Activated T-cell treated with anti-CD3 and anti-CD28 coated beads, Interleukin-2, amount 50 U/mL, for 4 hours (primary cell): Measurements from ENCODE around the gene RPUSD1. TPM values are rescaled to one million over a fixed set of nuclear protein-coding genes. Genes with fewer than 3 reads are reported as not detected.

Experiments
- ATAC-seq, 2 donors: fragments of 200-7000 bp; cut with Tn5 transposase; one replicate each; pipeline ENCODE4 v1.10.0; 2021
- DNase-seq: peaks from one replicate; pipeline ENCODE4 v3.0.0-alpha.2; 2020
- H3K27me3 Mint-ChIP-seq: one replicate; pipeline ENCODE4 v1.8.0; 2021; ENCODE audit warnings: low read depth, mixed read lengths
- H3K36me3 Mint-ChIP-seq: one replicate; pipeline ENCODE4 v1.8.0; 2022; ENCODE audit warnings: mixed read lengths; ENCODE audit not compliant: insufficient read depth
- H3K4me1 Mint-ChIP-seq: one replicate; pipeline ENCODE4 v1.8.0; 2021; ENCODE audit warnings: low read depth, mixed read lengths
- H3K4me3 Mint-ChIP-seq: one replicate; pipeline ENCODE4 v1.8.0; 2021; ENCODE audit warnings: mild to moderate bottlenecking, moderate library complexity, mixed read lengths
- H3K9me3 Mint-ChIP-seq: one replicate; pipeline ENCODE4 v1.8.0; 2021; ENCODE audit warnings: mixed read lengths
- total RNA-seq, 3 donors: library from RNA; stranded (reverse); gene quantifications; one replicate each; pipeline ENCODE4 v1.2.1, GENCODE V29; 2021

RPUSD1 gene
- total RNA-seq, 3 donors from 2014 or later: 72.3 to 99.0 (median 75.1) TPM

- no peak for ATAC-seq
These were observed 9.5 kb upstream of the RPUSD1 start for GRCh38 chr16:797686-798085.

GRCh38 chr16:797120-797420 lies 8.9 kb upstream of the RPUSD1 start:
- peaks cover 12% of the 10 kb centered on the region for H3K27me3 Mint-ChIP-seq
- DNase-seq (no peak), ATAC-seq (peak; percentile 48 to 67)
- no peaks in the 10 kb centered on the region for H3K9me3 Mint-ChIP-seq
- H3K4me3 Mint-ChIP-seq: no peak overlapping the region
- H3K4me1 Mint-ChIP-seq: no peaks in the 10 kb centered on the region
- no peaks in the 10 kb centered on the region for H3K36me3 Mint-ChIP-seq

More at GRCh38 chr16:797686-798085, 9.5 kb upstream of the RPUSD1 start:
- Mint-ChIP-seq H3K9me3 (no peaks in the 10 kb centered on the region), H3K36me3 (no peaks in the 10 kb centered on the region), H3K27me3 (peaks cover 16% of the 10 kb centered on the region), H3K4me1 (no peaks in the 10 kb centered on the region), H3K4me3 (no peak overlapping the region)
- DNase-seq: no peak

- DNase-seq (no peak), ATAC-seq (no peak)
- Mint-ChIP-seq H3K4me3 (no peak overlapping the region), H3K36me3 (peaks cover 2% of the 10 kb centered on the region), H3K4me1 (no peaks in the 10 kb centered on the region), H3K9me3 (no peaks in the 10 kb centered on the region), H3K27me3 (peaks cover 11% of the 10 kb centered on the region)
These were observed 8.3 kb upstream of the RPUSD1 start for GRCh38 chr16:796296-797119.

DNA sequence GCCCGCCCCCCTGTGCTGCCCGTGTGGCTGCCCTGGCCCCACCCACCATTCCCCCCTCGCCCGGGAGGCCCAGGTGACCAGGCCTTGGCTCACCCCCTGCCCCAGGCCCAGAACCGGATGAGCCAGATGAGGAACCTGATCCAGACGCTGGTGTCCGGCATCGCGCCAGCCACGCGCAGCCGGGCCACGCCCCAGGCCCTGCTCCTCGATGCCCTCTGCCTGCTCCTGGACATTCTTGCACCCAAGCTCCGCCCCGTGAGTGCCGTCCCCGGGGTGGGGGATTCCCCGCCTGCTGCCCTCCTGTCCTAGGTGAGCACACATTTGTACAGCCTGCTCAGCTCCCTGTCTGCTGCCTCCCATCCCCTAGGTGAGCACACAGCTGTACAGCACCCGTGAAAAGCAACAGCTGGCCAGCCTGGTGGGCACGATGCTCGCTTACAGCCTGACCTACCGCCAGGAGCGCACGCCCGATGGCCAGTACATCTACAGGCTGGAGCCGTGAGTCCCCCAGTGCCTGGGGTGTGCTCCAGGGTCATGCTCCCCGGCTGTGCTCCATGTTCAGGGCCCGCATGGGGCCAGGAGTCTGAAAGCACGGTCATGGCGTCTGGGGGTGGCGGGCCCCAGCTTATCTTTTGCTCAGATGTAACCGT lies 7.5 kb upstream of the RPUSD1 start:
- Mint-ChIP-seq H3K36me3 (peaks cover 5% of the 10 kb centered on the region), H3K27me3 (peaks cover 11% of the 10 kb centered on the region), H3K4me3 (no peak overlapping the region), H3K9me3 (no peaks in the 10 kb centered on the region), H3K4me1 (no peaks in the 10 kb centered on the region)
- no peak for DNase-seq
- ATAC-seq: no peak

- no peak overlapping the region for H3K4me3 Mint-ChIP-seq
These were observed 6.8 kb upstream of the RPUSD1 start for GRCh38 chr16:794853-795466.

GRCh38 chr16:794091-794822 lies 6.1 kb upstream of the RPUSD1 start:
- Mint-ChIP-seq H3K9me3 (no peaks in the 10 kb centered on the region), H3K4me3 (no peak overlapping the region), H3K27me3 (peaks cover 11% of the 10 kb centered on the region), H3K4me1 (peaks cover 1% of the 10 kb centered on the region), H3K36me3 (peaks cover 5% of the 10 kb centered on the region)
- ATAC-seq (no peak), DNase-seq (no peak)

More at GRCh38 chr16:794853-795466, 6.8 kb upstream of the RPUSD1 start:
- H3K9me3 Mint-ChIP-seq: no peaks in the 10 kb centered on the region
- no peak for ATAC-seq
- peaks cover 11% of the 10 kb centered on the region for H3K27me3 Mint-ChIP-seq
- H3K36me3 Mint-ChIP-seq: peaks cover 5% of the 10 kb centered on the region
- no peaks in the 10 kb centered on the region for H3K4me1 Mint-ChIP-seq
- DNase-seq: no peak

GRCh38 chr16:793414-793813 lies 5.2 kb upstream of the RPUSD1 start:
- Mint-ChIP-seq H3K36me3 (peaks cover 5% of the 10 kb centered on the region), H3K4me1 (peaks cover 1% of the 10 kb centered on the region), H3K27me3 (peaks cover 5% of the 10 kb centered on the region), H3K4me3 (no peak overlapping the region), H3K9me3 (no peaks in the 10 kb centered on the region)
- ATAC-seq (no peak), DNase-seq (no peak)

- no peaks in the 10 kb centered on the region for H3K9me3 Mint-ChIP-seq
- DNase-seq (no peak), ATAC-seq (no peak)
- no peak overlapping the region for H3K4me3 Mint-ChIP-seq
- H3K36me3 Mint-ChIP-seq: peaks cover 5% of the 10 kb centered on the region
- peaks cover 1% of the 10 kb centered on the region for H3K4me1 Mint-ChIP-seq
- no peaks in the 10 kb centered on the region for H3K27me3 Mint-ChIP-seq
These were observed 4.2 kb upstream of the RPUSD1 start for GRCh38 chr16:792221-792995.

- H3K9me3 Mint-ChIP-seq: no peaks in the 10 kb centered on the region
These were observed 3.0 kb upstream of the RPUSD1 start for GRCh38 chr16:791131-791530.

GRCh38 chr16:790086-790485 lies 1.9 kb upstream of the RPUSD1 start:
- H3K4me1 Mint-ChIP-seq: peaks cover 7% of the 10 kb centered on the region
- H3K36me3 Mint-ChIP-seq: peaks cover 5% of the 10 kb centered on the region
- DNase-seq (no peak), ATAC-seq (no peak)
- no peaks in the 10 kb centered on the region for H3K9me3 Mint-ChIP-seq
- peak overlapping the region; percentile 68 for H3K4me3 Mint-ChIP-seq
- H3K27me3 Mint-ChIP-seq: no peaks in the 10 kb centered on the region

More at GRCh38 chr16:791131-791530, 3.0 kb upstream of the RPUSD1 start:
- Mint-ChIP-seq H3K36me3 (peaks cover 5% of the 10 kb centered on the region), H3K4me1 (peaks cover 7% of the 10 kb centered on the region), H3K4me3 (no peak overlapping the region), H3K27me3 (no peaks in the 10 kb centered on the region)
- ATAC-seq: no peak
- no peak for DNase-seq

- H3K36me3 Mint-ChIP-seq: peaks cover 5% of the 10 kb centered on the region
- no peaks in the 10 kb centered on the region for H3K27me3 Mint-ChIP-seq
- peaks cover 11% of the 10 kb centered on the region for H3K4me1 Mint-ChIP-seq
- peak overlapping the region; percentile 68 for H3K4me3 Mint-ChIP-seq
- H3K9me3 Mint-ChIP-seq: no peaks in the 10 kb centered on the region
- no peak for ATAC-seq
- DNase-seq: no peak
These were observed 1.1 kb upstream of the RPUSD1 start for GRCh38 chr16:789191-789850.

DNA sequence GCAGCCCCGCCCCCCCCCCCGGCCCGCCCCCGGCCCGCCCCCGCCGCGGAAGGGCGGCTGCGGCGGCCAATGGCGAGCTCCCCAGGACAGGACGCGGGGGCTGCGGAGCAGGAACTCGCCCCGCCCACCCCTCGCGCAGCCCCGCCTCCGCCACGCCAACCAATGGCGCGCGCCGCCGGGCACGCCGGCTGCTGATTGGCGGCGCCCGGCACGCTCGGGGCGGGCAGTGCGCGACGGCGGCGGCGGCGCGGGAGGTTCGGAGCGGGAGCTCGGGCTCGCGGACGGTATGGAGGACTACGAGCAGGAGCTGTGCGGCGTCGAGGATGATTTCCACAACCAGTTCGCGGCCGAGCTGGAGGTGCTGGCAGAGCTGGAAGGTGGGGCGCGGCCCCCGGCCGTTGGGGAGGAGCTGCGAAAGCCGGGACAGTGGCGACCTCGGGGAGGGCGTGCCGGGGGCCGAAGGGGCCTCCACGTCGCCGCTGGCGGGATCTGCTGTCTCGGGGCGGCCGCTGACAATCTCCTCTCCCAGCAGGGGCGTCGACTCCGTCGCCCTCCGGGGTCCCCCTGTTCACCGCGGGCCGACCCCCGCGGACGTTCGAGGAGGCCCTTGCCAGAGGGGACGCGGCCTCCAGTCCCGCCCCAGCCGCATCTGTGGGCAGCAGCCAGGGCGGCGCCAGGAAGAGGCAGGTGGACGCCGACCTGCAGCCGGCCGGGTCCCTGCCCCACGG lies 382 bp upstream of the RPUSD1 start, which contains the start of gene CHTF18:
Gene CHTF18, plus strand, starts transcription at position 222 of the 728 bp plus-strand sequence. Its CDS starts 65 bp downstream, at position 287.
- peak; percentile 90 for ATAC-seq
- peak within 1 kb of the TSS; percentile 91 for H3K4me3 Mint-ChIP-seq
- no peaks in the 10 kb centered on the region for H3K27me3 Mint-ChIP-seq
- H3K9me3 Mint-ChIP-seq: no peaks in the 10 kb centered on the region
- peak; percentile 92 for DNase-seq
- peaks cover 11% of the 10 kb centered on the region for H3K4me1 Mint-ChIP-seq
- peaks cover 5% of the 10 kb centered on the region for H3K36me3 Mint-ChIP-seq
